ENCODE data around the gene BDP1. TPM values are rescaled to one million over a fixed set of nuclear protein-coding genes. Genes with fewer than 3 reads are reported as not detected.
A peak's percentile ranks its signal among the peaks of the same experiment; 100 is the strongest.
"Not testable (repeated sequence)": the region's sequence is repeated elsewhere in the genome, so short reads cannot be mapped to it uniquely, and the experiment has no call there.

The BDP1 gene
- total RNA-seq, 1 donor from 2014 or later = 32.5 TPM

DNA sequence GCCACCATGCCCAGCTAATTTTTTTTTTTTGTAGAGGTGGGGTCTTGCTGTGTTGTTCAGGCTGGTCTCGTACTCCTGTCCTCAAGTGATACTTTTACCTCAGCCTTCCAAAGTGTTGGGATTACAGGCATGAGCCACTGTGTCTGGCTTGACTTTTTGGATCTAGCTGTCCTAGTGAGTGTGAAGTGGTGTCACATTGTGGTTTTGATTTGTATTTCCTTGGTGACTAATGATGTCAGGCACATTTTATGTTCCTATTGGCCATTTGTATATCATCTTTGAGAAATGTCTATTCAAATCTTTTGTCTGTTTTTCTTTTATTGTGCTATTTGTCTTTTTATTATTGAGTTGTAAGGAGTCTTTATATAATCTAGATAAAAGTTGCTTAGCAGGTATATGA is 78.2 kb downstream of the BDP1 start:
- H3K27ac Mint-ChIP-seq = peak overlapping the region; percentile 30
- H3K9me3 Mint-ChIP-seq = no peaks in the 10 kb centered on the region
- DNase-seq (ENCODE audit: low spot score in 2 of 2, unreplicated experiment in 2 of 2) = no peak

DNA sequence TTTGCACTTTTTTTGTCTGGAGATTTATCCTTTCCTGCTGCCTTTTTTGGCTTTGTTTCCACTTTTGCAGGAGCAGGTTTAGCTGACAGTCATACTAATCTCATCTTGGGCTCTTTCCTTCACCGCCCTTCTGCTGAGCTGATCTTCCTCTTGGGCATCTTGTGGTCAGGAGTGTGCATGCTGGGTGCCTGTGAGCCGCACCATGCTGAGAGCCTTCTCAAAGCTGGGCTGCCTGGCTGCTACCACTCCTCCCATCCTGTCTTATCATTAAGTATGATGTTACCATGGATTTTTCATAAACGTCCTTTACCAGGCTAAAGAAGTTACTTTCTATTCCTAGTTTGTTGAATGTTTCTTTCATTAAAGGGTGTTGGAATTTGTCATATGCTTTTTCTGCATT is 82.2 kb downstream of the BDP1 start:
- Mint-ChIP-seq H3K36me3 (peaks cover 39% of the 10 kb centered on the region), H3K4me3 (no peak overlapping the region), H3K27me3 (ENCODE audit: low read depth) (no peaks in the 10 kb centered on the region), H3K4me1 (no peaks in the 10 kb centered on the region), H3K27ac (peak overlapping the region; percentile 6), H3K9me3 (no peaks in the 10 kb centered on the region)
- TF ChIP-seq, protein P1, sequence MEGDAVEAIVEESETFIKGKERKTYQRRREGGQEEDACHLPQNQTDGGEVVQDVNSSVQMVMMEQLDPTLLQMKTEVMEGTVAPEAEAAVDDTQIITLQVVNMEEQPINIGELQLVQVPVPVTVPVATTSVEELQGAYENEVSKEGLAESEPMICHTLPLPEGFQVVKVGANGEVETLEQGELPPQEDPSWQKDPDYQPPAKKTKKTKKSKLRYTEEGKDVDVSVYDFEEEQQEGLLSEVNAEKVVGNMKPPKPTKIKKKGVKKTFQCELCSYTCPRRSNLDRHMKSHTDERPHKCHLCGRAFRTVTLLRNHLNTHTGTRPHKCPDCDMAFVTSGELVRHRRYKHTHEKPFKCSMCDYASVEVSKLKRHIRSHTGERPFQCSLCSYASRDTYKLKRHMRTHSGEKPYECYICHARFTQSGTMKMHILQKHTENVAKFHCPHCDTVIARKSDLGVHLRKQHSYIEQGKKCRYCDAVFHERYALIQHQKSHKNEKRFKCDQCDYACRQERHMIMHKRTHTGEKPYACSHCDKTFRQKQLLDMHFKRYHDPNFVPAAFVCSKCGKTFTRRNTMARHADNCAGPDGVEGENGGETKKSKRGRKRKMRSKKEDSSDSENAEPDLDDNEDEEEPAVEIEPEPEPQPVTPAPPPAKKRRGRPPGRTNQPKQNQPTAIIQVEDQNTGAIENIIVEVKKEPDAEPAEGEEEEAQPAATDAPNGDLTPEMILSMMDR (IDR thresholded peaks at IDR 0.05; ENCODE audit: unreplicated experiment) = no peak
- DNase-seq (ENCODE audit: low spot score in 2 of 2, unreplicated experiment in 2 of 2) = no peak

More for the DNA sequence above, 78.2 kb downstream of the BDP1 start:
- Mint-ChIP-seq H3K36me3 (peaks cover 36% of the 10 kb centered on the region), H3K4me1 (no peaks in the 10 kb centered on the region), H3K27me3 (ENCODE audit: low read depth) (no peaks in the 10 kb centered on the region), H3K4me3 (no peak overlapping the region)
- TF ChIP-seq, protein P1 (IDR thresholded peaks at IDR 0.05; ENCODE audit: unreplicated experiment) = no peak

GRCh38 chr5:71550885-71551284 is 95.4 kb downstream of the BDP1 start:
- H3K27ac Mint-ChIP-seq; H3K4me3 Mint-ChIP-seq; DNase-seq (ENCODE audit: low spot score in 2 of 2, unreplicated experiment in 2 of 2); H3K27me3 Mint-ChIP-seq (ENCODE audit: low read depth); H3K4me1 Mint-ChIP-seq; H3K9me3 Mint-ChIP-seq: not testable (repeated sequence)
- H3K36me3 Mint-ChIP-seq = peaks cover 64% of the 10 kb centered on the region

DNA sequence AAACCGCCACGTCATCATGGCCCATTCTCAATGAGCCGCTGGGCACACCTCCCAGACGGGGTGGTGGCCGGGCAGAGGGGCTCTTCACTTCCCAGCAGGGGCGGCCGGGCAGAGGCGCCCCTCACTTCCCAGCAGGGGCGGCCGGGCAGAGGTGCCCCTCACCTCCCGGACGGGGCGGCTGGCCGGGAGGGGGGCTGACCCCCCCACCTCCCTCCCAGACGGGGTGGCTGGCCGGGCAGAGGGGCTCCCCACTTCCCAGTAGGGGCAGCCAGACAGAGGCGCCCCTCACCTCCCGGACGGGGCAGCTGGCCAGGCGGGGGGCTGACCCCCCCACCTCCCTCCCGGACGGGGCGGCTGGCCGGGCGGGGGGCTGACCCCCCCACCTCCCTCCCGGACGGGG is 96.1 kb downstream of the BDP1 start:
- H3K27ac Mint-ChIP-seq; DNase-seq (ENCODE audit: low spot score in 2 of 2, unreplicated experiment in 2 of 2); H3K27me3 Mint-ChIP-seq (ENCODE audit: low read depth); H3K4me1 Mint-ChIP-seq; H3K4me3 Mint-ChIP-seq; H3K9me3 Mint-ChIP-seq: not testable (repeated sequence)
- peaks cover 65% of the 10 kb centered on the region for H3K36me3 Mint-ChIP-seq

DNA sequence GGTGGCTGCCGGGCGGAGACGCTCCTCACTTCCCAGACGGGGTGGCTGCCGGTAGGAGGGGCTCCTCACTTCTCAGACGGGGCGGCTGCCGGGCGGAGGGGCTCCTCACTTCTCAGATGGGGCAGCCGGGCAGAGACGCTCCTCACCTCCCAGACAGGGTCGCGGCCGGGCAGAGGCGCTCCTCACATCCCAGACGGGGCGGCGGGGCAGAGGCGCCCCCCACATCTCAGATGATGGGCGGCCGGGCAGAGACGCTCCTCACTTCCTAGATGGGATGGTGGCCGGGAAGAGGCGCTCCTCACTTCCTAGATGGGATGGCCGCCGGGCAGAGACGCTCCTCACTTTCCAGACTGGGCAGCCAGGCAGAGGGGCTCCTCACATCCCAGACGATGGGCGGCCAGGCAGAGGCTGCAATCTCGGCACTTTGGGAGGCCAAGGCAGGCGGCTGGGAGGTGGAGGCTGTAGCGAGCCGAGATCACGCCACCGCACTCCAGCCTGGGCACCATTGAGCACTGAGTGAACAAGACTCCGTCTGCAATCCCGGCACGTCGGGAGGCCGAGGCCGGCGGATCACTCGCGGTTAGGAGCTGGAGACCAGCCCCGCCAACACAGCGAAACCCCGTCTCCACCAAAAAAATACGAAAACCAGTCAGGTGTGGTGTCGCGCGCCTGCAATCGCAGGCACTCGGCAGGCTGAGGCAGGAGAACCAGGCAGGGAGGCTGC is 96.7 kb downstream of the BDP1 start:
- not testable (repeated sequence) for H3K4me3 Mint-ChIP-seq; H3K4me1 Mint-ChIP-seq; DNase-seq (ENCODE audit: low spot score in 2 of 2, unreplicated experiment in 2 of 2); H3K27ac Mint-ChIP-seq; H3K9me3 Mint-ChIP-seq; H3K27me3 Mint-ChIP-seq (ENCODE audit: low read depth)
- peaks cover 63% of the 10 kb centered on the region for H3K36me3 Mint-ChIP-seq

GRCh38 chr5:71563161-71563560 is 107.7 kb downstream of the BDP1 start:
- TF ChIP-seq, protein P1 (IDR thresholded peaks at IDR 0.05; ENCODE audit: unreplicated experiment) = no peak
- no peak overlapping the region for H3K27ac Mint-ChIP-seq
- no peak for DNase-seq (ENCODE audit: low spot score in 2 of 2, unreplicated experiment in 2 of 2)
- no peak overlapping the region for H3K4me3 Mint-ChIP-seq
- H3K27me3 Mint-ChIP-seq (ENCODE audit: low read depth) = no peaks in the 10 kb centered on the region
- no peaks in the 10 kb centered on the region for H3K9me3 Mint-ChIP-seq
- H3K36me3 Mint-ChIP-seq = peaks cover 28% of the 10 kb centered on the region
- H3K4me1 Mint-ChIP-seq = no peaks in the 10 kb centered on the region

- Mint-ChIP-seq H3K9me3 (no peaks in the 10 kb centered on the region), H3K27ac (no peak overlapping the region), H3K4me3 (no peak overlapping the region), H3K27me3 (ENCODE audit: low read depth) (no peaks in the 10 kb centered on the region), H3K4me1 (no peaks in the 10 kb centered on the region), H3K36me3 (peaks cover 21% of the 10 kb centered on the region)
- TF ChIP-seq, protein P1 (IDR thresholded peaks at IDR 0.05; ENCODE audit: unreplicated experiment) = no peak
- no peak for DNase-seq (ENCODE audit: low spot score in 2 of 2, unreplicated experiment in 2 of 2)
Measured at GRCh38 chr5:71564895-71565294, 109.4 kb downstream of the BDP1 start.

Data from mesothelial cell of epicardium (in vitro differentiated cells).